Activated T-cell treated with anti-CD3 and anti-CD28 coated beads, Interleukin-2, amount 50 U/mL, for 4 hours (primary cell): Measurements from ENCODE around the gene AMZ1. TPM values are rescaled to one million over a fixed set of nuclear protein-coding genes. Genes with fewer than 3 reads are reported as not detected.
A peak's percentile ranks its signal among the peaks of the same experiment; 100 is the strongest.
"Not testable (repeated sequence)": the region's sequence is repeated elsewhere in the genome, so short reads cannot be mapped to it uniquely, and the experiment has no call there.

Experiments
- ATAC-seq, 2 donors: fragments of 200-7000 bp; cut with Tn5 transposase; one replicate each; pipeline ENCODE4 v1.10.0; 2021
- DNase-seq: peaks from one replicate; pipeline ENCODE4 v3.0.0-alpha.2; 2020
- H3K27me3 Mint-ChIP-seq: one replicate; pipeline ENCODE4 v1.8.0; 2021; ENCODE audit warnings: low read depth, mixed read lengths
- H3K36me3 Mint-ChIP-seq: one replicate; pipeline ENCODE4 v1.8.0; 2022; ENCODE audit warnings: mixed read lengths; ENCODE audit not compliant: insufficient read depth
- H3K4me1 Mint-ChIP-seq: one replicate; pipeline ENCODE4 v1.8.0; 2021; ENCODE audit warnings: low read depth, mixed read lengths
- H3K4me3 Mint-ChIP-seq: one replicate; pipeline ENCODE4 v1.8.0; 2021; ENCODE audit warnings: mild to moderate bottlenecking, moderate library complexity, mixed read lengths
- H3K9me3 Mint-ChIP-seq: one replicate; pipeline ENCODE4 v1.8.0; 2021; ENCODE audit warnings: mixed read lengths
- total RNA-seq, 3 donors: library from RNA; stranded (reverse); gene quantifications; one replicate each; pipeline ENCODE4 v1.2.1, GENCODE V29; 2021

AMZ1 gene
- total RNA-seq, 3 donors from 2014 or later, result 0.03 TPM; not detected in 2

DNA sequence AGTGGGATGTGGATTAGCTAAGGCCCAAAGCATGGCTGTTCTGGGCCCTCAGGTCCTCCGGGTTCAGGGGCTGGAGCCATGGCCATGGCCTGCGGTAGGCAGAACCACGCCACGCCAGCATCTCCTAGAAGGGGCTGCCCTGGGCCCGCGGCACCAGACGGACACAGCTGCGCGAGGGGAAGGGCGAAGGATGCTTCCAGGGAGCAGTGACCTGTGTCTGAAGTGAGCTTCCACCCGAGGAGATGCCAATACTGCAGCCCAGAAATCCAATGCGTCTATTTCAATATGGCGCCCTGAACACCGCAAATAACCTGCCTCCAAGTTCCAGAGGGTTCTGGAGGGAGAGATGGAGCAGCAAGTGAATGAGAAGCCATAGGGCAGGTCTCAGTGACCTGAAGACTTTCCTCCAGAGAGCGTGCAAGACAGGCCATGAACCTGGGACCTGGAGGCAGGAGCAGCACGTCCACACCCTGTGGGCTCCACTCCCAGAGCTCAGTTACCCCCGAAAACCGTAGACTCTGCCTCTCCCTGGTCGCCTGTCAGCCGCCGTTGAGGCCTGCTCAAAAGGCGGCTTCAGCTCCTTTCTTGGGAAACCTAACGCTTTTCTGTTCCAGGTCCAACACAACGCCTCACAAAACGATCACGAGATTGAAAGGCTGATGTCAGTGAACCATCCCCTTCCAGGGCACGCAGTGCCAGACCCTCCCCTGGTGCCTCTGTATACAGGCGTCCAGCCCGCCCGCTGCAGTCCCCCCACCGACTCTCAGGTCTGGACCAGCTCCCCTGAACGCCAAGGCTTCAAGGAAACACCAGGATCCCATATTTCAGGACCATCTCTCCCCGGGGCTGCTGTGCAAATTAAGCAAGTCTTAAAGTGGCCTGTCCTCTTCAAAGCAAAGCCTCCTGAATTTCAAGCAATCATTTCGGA is 37.4 kb downstream of the AMZ1 start:
- Mint-ChIP-seq H3K4me1 (peaks cover 6% of the 10 kb centered on the region), H3K36me3 (peaks cover 18% of the 10 kb centered on the region), H3K27me3 (no peaks in the 10 kb centered on the region), H3K9me3 (no peaks in the 10 kb centered on the region), H3K4me3 (no peak overlapping the region)
- ATAC-seq, result no peak
- DNase-seq, result no peak

DNA sequence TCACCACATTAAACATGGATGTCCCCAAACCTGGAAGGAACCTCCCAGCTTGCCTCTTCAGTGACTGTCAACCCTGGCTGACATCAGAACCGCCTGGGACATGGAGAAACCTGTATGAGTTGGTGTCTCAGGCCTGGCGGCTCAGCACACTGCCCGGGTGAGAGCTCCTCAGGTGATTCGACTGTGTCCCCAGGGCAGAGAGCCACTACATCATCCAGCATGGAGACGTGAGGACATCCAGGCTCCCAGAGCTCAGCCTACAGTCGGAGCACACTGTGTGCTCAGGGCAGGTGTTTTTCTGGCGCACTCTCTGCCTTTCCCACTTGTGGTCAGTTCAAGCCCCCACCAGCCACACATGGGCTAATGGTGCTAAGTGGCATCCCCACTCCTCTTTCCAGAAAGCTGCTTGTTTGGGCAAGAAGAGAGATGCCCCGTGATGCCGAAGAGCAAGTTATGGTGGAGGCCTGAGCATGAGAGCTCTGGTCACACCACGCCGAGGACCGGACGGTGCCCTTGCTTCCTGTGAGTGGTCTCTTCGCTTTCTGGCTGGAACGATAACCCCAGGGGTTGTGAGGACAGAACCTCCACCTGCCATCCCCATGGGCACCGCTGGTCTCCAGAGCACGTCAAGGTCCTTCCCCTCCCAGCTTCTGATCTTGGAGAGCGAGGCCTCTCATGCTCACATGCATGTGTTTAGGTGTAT is 38.5 kb downstream of the AMZ1 start:
- Mint-ChIP-seq H3K27me3 (no peaks in the 10 kb centered on the region), H3K36me3 (peaks cover 25% of the 10 kb centered on the region), H3K4me3 (no peak overlapping the region), H3K4me1 (no peaks in the 10 kb centered on the region), H3K9me3 (no peaks in the 10 kb centered on the region)
- ATAC-seq (no peak), DNase-seq (no peak)

DNA sequence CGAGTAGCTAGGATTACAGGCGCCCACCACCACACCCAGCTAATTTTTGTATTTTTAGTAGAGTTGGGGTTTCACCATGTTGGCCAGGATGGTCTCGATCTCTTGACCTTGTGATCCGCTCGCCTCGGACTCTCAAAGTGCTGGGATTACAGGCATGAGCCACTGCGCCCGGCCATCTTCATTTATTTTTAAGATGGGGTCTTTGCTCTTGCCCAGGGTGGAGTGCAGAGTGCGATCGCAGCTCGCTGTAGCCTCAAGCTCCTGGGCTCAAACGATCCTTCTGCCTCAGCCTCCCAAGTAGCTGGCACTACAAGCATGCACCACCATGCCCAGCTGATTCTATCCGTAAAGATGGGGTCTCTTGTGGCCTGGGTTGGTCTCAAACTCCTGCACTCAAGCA is 39.2 kb downstream of the AMZ1 start:
- ATAC-seq, H3K9me3 Mint-ChIP-seq, DNase-seq, H3K27me3 Mint-ChIP-seq, H3K4me1 Mint-ChIP-seq, H3K4me3 Mint-ChIP-seq: not testable (repeated sequence)
- peaks cover 30% of the 10 kb centered on the region for H3K36me3 Mint-ChIP-seq

DNA sequence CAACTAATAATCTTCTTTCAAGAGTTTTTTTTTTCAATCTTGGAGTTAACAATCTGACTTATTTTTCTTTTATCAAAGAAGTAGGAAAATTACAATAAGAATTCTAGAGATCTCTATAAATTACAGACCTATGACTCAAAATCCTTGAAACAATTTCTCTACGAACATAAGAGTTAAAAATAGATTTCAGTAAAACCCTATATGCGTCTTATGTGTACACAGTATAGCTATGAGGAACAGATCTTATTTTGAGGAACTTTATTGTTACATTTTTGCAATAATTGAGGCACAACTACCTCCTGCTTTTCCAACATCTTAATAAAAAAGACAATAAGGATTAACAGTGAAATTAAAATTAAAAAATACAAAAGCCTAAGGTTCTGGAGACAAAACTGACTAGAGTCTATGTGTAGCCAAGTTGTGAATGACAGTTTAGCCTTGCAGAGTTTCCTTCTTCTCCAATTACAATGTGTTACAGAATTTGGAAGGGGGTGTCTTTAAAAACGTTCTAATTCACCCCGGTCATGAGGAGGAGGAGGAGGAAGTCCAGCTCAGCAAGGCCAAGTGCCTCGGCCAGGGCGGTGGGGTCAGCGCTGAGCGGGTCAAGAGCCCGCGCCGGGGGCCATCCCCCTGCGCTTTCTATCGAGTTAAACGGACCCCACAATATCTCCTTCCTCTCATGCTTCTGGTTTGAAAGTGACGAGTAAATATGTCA is 40.5 kb downstream of the AMZ1 start:
- H3K27me3 Mint-ChIP-seq, result no peaks in the 10 kb centered on the region
- H3K4me3 Mint-ChIP-seq, result no peak overlapping the region
- peaks cover 3% of the 10 kb centered on the region for H3K4me1 Mint-ChIP-seq
- no peaks in the 10 kb centered on the region for H3K9me3 Mint-ChIP-seq
- ATAC-seq (no peak), DNase-seq (no peak)
- peaks cover 33% of the 10 kb centered on the region for H3K36me3 Mint-ChIP-seq

- Mint-ChIP-seq H3K4me3 (no peak overlapping the region), H3K4me1 (peaks cover 4% of the 10 kb centered on the region)
- no peak for DNase-seq
These were observed 41.3 kb downstream of the AMZ1 start for GRCh38 chr7:2729031-2729892.

GRCh38 chr7:2729893-2730716 is 42.1 kb downstream of the AMZ1 start:
- Mint-ChIP-seq H3K9me3 (no peaks in the 10 kb centered on the region), H3K27me3 (no peaks in the 10 kb centered on the region), H3K4me1 (peaks cover 7% of the 10 kb centered on the region), H3K36me3 (peaks cover 33% of the 10 kb centered on the region), H3K4me3 (no peak overlapping the region)
- DNase-seq, result no peak
- no peak for ATAC-seq

More at GRCh38 chr7:2729031-2729892, 41.3 kb downstream of the AMZ1 start:
- ATAC-seq, result no peak
- peaks cover 33% of the 10 kb centered on the region for H3K36me3 Mint-ChIP-seq
- no peaks in the 10 kb centered on the region for H3K9me3 Mint-ChIP-seq
- H3K27me3 Mint-ChIP-seq, result no peaks in the 10 kb centered on the region

DNA sequence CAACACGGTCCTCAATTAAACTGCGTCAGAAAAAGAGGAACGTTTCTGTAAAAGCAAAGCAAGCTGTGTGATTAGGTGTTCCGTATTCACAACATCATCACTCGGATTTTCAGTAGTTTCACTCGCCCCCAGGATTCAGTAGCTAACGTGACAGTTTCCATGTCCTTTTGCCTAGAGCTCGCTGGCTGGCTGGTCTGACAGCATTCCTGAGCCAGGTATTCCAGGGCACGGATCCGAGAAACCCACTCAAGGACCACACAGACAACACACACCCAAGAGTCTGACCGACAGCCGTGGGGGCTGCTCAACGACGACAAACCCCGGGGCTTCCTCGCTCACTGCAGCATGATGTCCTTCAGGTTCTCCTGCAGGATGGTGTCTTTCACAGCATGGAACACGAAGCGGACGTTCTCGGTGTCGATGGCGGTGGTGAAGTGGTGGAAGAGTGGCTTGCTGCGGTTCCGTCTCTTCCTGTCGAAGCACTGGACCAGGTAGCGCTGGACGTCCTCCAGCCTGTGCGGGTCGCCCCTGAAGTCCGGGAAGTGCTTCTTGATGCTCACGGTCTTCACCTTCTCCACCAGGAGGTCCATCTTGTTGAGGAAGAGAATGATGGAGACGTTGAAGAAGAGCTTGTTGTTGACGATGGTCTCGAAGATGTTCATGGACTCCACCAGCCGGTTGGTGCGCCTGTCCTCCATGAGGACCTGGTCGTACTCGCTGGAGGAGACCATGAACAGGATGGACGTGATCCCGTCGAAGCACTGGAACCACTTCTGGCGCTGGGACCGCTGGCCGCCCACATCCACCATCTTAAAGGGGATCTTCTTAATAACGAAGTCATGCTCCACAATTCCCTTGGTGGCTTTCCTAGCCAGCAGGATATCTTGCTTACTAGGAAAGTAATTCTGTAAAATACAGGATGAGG is 43.1 kb downstream of the AMZ1 start:
- H3K9me3 Mint-ChIP-seq, result no peaks in the 10 kb centered on the region

DNA sequence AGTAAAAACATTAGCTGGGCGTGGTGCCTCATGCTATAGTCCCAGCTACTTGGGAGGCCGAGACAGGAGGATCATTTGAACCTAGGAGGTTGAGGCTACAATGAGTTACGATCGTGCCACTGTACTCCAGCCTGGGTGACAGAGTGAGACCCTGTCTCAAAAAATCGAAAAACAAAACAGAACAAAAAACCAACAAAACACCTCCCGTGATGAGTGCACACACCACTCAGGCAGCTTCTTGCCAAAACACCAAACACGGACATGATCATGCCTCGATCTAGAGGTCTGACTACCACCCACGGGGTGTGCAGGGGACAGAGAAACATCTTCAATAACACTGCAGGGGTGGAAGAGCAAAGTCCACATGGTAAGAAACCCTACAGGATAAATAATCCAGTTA is 44.4 kb downstream of the AMZ1 start:
- DNase-seq, result no peak
- H3K9me3 Mint-ChIP-seq, result no peaks in the 10 kb centered on the region
- no peaks in the 10 kb centered on the region for H3K27me3 Mint-ChIP-seq

More for the DNA sequence above, 43.1 kb downstream of the AMZ1 start:
- Mint-ChIP-seq H3K36me3 (peaks cover 29% of the 10 kb centered on the region), H3K27me3 (no peaks in the 10 kb centered on the region), H3K4me3 (no peak overlapping the region), H3K4me1 (peaks cover 7% of the 10 kb centered on the region)
- DNase-seq (no peak), ATAC-seq (no peak)

GRCh38 chr7:2732959-2733584 is 45.1 kb downstream of the AMZ1 start:
- no peak for DNase-seq
- no peak overlapping the region for H3K4me3 Mint-ChIP-seq

More for the DNA sequence above, 44.4 kb downstream of the AMZ1 start:
- no peak overlapping the region for H3K4me3 Mint-ChIP-seq
- H3K4me1 Mint-ChIP-seq, result peaks cover 10% of the 10 kb centered on the region
- peaks cover 27% of the 10 kb centered on the region for H3K36me3 Mint-ChIP-seq
- ATAC-seq, result no peak

DNA sequence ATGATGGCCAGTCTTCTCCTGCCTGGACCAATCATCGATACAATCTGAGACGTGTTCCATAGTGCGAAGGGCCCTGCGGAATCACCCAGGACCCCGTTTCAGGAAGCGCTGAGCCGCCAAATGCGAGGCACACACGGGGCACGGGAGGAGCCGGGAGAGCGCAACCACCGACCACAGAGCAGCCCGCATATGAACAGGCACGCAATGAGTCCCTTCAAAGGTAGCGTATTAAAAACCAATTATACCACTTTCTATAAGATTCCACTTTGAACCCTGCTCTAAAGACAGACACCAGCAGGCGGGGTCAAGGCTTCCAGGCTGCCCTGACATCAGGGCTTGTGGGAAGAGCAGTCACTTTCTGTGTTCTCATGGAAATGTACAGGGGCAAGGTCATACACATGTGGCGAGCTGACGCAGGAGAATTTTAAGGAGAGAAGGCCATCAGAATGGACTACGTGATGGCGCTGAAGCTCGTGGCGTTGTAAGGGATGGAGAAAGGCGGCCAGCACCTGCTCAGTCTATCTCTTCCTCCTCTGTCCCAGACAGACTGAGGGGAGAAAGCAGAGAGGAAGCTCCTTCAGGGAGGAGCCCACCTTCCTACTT is 46.2 kb downstream of the AMZ1 start:
- H3K27me3 Mint-ChIP-seq, result no peaks in the 10 kb centered on the region
- ATAC-seq (peak in 1 of 2 donors; percentile 12), DNase-seq (no peak)
- peaks cover 24% of the 10 kb centered on the region for H3K36me3 Mint-ChIP-seq
- H3K9me3 Mint-ChIP-seq, result no peaks in the 10 kb centered on the region
- no peak overlapping the region for H3K4me3 Mint-ChIP-seq
- H3K4me1 Mint-ChIP-seq, result peaks cover 10% of the 10 kb centered on the region

More at GRCh38 chr7:2732959-2733584, 45.1 kb downstream of the AMZ1 start:
- no peak for ATAC-seq
- Mint-ChIP-seq H3K27me3 (no peaks in the 10 kb centered on the region), H3K9me3 (no peaks in the 10 kb centered on the region), H3K4me1 (peaks cover 10% of the 10 kb centered on the region), H3K36me3 (peaks cover 26% of the 10 kb centered on the region)

- Mint-ChIP-seq H3K4me1 (peaks cover 10% of the 10 kb centered on the region), H3K27me3 (no peaks in the 10 kb centered on the region), H3K9me3 (no peaks in the 10 kb centered on the region), H3K36me3 (peaks cover 21% of the 10 kb centered on the region), H3K4me3 (no peak overlapping the region)
- DNase-seq (no peak), ATAC-seq (peak; percentile 47 to 48)
These were observed 47.0 kb downstream of the AMZ1 start for GRCh38 chr7:2734751-2735571.
